ENCODE measurements around the gene FAAP20. TPM values are rescaled to one million over a fixed set of nuclear protein-coding genes. Genes with fewer than 3 reads are reported as not detected.

Gene FAAP20
- polyA plus RNA-seq, 1 donor = 50.9 TPM

- DNase-seq = no peak
These were observed 18.0 kb downstream of the FAAP20 start for GRCh38 chr1:2176615-2177014.

GRCh38 chr1:2175681-2176454 lies 18.7 kb downstream of the FAAP20 start:
- DNase-seq = no peak

GRCh38 chr1:2175055-2175414 lies 19.5 kb downstream of the FAAP20 start:
- DNase-seq = no peak

GRCh38 chr1:2174348-2175054 lies 20.1 kb downstream of the FAAP20 start:
- DNase-seq = peak; percentile 80

- no peak for DNase-seq
These were observed 20.8 kb downstream of the FAAP20 start for GRCh38 chr1:2173546-2174347.

GRCh38 chr1:2172551-2173146 lies 21.9 kb downstream of the FAAP20 start:
- DNase-seq = no peak

GRCh38 chr1:2172012-2172411 lies 22.6 kb downstream of the FAAP20 start:
- no peak for DNase-seq

- DNase-seq = no peak
These were observed 24.4 kb downstream of the FAAP20 start for GRCh38 chr1:2170211-2170610.

- no peak for DNase-seq
These were observed 25.3 kb downstream of the FAAP20 start for GRCh38 chr1:2169200-2169836.

- no peak for DNase-seq
These were observed 26.0 kb downstream of the FAAP20 start for GRCh38 chr1:2168535-2168934.

- DNase-seq = no peak
These were observed 26.5 kb downstream of the FAAP20 start for GRCh38 chr1:2168090-2168489.

- no peak for DNase-seq
These were observed 27.9 kb downstream of the FAAP20 start for GRCh38 chr1:2166695-2167094.

- no peak for DNase-seq
These were observed 28.3 kb downstream of the FAAP20 start for GRCh38 chr1:2166254-2166653.

GRCh38 chr1:2165646-2166045 lies 28.9 kb downstream of the FAAP20 start:
- no peak for DNase-seq

GRCh38 chr1:2163205-2163604 lies 31.4 kb downstream of the FAAP20 start:
- no peak for DNase-seq

- DNase-seq = no peak
These were observed 33.9 kb downstream of the FAAP20 start for GRCh38 chr1:2160451-2161300.

- no peak for DNase-seq
These were observed 35.4 kb downstream of the FAAP20 start for GRCh38 chr1:2159124-2159523.

GRCh38 chr1:2158272-2158671 lies 36.3 kb downstream of the FAAP20 start:
- no peak for DNase-seq

- no peak for DNase-seq
These were observed 36.7 kb downstream of the FAAP20 start for GRCh38 chr1:2157856-2158255.

- no peak for DNase-seq
These were observed 37.7 kb downstream of the FAAP20 start for GRCh38 chr1:2156866-2157265.

GRCh38 chr1:2155788-2156187 lies 38.8 kb downstream of the FAAP20 start:
- no peak for DNase-seq

Measured in hindlimb muscle (tissue), 1 donor.